Limb (tissue), 2 donors: Measurements from ENCODE around the gene TMEM165.
A peak's percentile ranks its signal among the peaks of the same experiment; 100 is the strongest.

Source experiments
- DNase-seq, 2 donors: peaks; one replicate each; pipeline ENCODE4 v3.0.0-alpha.2; 2016; ENCODE audit errors: extremely low spot score in 2 of 2

TMEM165 gene

DNA sequence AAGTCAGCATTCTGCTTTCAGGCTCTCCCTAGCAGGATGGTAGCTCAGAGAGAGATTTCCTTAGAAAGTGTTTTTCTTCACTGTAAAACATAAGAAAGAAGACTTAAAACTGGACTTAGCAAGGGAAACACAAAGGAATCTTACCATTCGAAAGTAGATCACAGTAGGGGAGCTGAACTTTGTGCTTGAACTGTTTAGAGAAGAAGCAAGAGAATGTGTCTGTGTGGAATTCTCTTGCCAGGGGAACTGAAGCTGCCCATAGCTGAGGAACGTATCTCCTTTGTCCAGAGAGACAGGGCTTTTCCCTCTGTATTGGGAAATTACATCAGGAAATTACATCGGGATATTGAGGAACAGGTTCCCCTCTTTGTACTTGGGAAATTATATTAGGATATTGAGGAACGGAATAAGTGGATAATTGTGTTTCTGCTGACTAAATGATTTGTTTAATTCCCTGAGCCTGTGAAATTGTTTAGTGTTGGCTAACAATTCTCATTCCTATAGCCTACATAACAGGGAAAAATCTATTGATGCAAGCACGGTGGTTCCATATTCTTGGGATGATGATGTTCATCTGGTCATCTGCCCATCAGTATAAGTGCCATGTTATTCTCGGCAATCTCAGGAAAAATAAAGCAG lies 28.6 kb upstream of the TMEM165 start:
- DNase-seq: no peak

DNA sequence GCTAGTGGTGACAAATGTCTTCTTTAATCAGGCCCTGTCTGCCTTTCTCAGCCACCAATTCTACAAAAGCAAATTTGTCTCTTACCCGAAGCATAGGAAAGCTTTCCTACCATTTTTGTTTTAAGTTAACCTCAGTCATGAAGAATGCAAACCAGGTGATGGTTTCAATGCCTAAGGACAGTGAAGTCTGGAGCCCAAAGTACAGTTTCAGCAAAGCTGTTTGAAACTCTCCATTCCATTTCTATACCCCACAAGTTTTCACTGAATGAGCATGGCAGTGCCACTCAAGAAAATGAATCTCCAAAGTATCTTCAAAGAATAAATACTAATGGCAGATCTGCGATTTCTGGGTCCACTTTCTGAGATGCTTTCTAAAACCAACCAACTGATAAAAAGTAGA lies 25.8 kb upstream of the TMEM165 start:
- DNase-seq: no peak

DNA sequence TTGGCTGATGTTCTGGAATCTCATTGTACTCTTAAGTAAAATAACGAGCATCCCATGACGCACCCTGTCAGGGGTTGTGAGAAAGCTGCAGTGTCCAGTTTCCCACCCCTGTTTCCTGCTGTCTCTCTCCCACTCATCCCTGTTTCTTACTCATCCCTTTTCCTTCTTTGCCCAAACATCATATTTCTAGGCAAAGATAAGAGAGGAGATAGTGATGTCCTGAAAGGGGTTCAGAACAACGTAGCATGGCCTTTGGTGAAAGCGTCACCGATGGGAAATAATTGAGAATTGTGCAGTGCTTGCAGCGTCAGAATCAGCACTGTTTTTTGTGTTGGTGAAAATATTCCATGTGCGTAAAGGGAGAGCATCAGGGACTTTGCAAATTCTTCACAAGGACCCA lies 23.5 kb upstream of the TMEM165 start:
- DNase-seq: no peak

DNA sequence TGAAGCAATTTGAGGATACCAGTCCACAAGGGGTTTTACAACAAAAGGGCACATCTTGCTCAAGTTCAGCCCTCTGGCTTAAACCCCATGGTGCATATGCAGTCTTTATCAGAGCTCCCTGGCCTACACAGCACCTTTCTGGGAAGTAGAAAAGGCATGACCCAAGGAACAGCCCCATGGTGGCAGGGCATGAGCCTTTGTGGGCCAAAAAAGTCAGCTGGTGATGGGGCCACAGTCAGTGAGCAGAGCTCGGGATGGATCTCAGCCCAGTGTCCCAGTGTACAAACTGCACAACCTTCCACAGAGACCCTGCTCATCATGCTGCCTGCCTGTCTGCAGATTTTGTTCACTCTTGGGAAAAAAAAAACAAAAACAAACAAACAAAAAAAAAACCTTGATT lies 22.3 kb upstream of the TMEM165 start:
- no peak for DNase-seq

DNA sequence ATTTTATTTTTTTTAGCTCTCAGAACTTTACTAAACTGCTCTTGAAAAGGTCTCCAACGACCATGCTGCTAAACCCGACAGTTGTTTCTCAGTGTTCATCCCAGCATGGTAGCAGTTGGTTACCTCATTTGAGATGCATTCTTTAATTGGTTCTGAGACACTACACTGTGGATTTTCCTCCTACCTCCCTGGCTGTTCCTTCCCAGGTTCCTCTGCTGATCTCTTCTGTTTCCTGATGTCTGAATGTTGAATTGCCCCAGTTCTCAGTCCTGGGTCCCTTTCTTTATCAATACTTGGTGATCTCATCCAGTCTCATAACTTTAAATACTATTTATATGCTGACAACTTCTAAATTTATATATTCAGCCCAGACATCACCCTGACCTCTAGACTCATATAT lies 19.1 kb upstream of the TMEM165 start:
- DNase-seq: no peak

DNA sequence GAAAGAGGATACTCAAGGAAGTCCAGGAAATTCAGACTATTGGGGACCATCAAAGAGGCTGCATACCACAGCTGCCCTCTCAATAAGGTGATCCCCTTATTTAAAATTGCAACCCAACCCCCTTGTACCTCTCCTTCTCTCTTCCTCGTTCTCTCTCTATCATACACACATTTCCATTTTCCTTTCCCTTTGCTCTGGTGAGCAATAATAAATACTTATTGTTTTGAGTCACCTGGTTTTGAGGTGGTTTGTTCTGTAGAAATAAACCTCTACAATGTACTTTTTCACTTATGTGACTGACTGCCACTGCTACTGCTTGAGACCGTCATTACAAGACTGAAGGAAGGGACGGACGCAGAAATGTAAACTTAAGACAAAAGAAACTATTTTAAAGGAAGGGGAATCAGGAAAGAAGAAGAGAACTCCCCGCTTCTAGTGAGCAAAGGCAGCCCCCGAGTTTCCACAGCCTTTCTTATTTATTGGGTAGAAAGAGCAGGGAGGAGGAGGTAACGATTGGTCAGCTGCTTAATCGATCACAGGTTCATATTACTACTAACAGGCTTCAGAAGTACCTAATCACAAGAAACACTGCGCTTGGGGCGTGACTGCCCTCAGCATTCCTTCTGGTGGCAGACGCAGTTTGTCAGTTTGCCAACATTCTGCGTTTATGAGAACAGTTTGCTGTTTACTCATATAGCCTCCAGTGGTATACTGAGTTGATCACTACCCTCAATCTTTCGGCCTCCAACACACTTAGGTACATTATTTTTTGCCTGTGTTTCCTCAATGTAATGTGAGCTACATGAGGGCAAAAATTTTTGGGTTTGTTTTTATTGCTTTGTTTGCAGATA lies 16.9 kb upstream of the TMEM165 start:
- no peak for DNase-seq

DNA sequence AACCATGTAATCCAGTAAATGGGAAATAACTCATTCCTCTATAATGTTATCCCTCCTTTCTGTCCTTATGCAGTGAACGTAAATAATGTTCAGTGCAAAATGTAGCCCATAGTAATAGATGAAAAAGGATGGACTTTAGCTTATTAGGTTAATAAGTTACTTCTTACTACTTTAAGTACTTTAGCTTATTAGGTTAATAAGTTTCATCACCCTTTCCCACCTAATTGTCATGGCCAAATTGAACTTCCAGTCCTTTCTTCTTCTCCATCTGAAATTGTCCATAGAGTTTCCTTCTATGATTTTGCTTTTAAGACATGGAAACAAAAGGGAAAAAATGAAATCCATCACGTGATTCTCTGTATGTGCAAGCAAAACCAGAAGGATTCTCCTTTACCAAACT lies 15.2 kb upstream of the TMEM165 start:
- no peak for DNase-seq

DNA sequence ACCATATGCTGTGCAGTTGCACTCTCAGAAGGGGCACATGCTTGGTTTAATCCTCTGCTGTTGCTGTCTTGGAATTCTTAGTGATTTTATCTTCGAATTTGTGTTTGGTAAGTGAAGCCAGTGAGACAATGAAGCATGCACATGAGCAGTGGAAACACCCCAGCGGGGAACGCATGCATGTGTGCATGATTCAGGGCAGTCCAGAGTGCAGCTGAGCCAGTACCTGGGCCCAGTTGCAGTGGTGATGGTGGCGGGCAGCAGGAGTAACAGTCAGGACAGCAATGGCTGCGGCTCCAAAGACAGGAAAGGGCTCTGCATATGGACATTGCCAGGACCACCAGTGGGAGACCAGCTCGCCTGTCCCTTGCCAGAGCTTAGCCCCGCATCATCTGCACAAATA lies 14.3 kb upstream of the TMEM165 start:
- no peak for DNase-seq

DNA sequence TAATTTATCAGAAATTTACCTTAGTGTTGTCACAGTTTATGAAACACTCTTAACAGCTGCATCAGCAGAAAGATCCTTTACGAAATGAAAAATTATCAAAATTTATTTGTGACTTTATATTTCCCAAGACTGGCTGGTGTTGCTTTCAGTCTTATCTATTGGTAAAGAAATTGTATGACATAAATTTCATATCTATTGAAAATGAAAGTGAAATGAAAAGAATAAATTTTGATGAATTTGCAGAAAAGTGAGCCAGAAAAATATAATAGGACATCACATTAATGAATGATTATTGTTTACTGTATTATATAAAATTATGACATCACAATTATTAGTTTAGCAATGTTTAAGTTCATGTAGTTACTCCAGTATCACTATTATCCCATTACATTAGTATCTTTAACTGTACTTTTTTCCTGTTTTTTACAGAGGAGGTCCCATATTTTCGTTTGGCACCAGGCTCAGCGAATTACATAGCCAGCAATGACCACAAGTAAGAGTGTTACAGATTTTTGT lies 13.2 kb upstream of the TMEM165 start:
- DNase-seq: no peak

DNA sequence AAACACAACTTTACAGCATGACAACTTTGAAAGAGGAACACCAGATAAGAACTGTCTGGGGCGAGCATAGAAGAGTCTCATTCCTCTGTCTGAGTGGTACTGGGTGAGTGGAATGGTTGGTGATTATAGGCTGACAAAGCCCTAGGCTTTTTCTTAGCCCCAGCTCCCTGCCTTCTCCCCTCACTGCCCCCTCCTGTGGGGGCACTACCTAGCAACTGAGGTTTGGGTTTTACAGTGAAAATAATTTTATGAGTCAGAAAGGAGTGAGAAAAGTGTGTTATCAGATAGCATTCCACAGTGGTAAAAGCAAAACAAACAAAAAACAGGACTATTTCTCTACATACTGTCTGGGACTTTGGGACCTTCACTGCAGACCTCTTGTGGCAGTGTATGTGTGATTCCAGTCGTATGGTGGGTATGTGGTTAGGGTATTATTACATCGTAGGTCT lies 10.5 kb upstream of the TMEM165 start:
- DNase-seq: no peak

DNA sequence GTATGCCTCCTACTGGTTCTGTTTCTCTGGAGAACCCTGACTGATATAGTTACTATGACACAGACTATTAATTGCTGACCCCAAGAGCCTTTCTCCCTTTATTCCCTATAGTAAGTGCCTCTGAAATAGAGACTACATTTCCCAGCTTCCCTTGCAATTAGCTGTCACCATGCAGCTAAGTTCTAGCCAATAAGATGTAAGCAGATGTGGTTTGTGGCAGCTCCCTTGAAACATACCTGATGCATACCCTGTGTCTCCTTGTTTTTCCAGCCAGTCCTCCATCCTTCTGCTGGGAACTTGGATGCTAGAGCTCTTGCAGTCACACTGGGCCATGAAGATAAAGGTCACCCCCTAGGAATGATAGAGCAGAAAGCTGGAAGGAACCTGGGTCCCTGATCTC lies 9.7 kb upstream of the TMEM165 start:
- no peak for DNase-seq

DNA sequence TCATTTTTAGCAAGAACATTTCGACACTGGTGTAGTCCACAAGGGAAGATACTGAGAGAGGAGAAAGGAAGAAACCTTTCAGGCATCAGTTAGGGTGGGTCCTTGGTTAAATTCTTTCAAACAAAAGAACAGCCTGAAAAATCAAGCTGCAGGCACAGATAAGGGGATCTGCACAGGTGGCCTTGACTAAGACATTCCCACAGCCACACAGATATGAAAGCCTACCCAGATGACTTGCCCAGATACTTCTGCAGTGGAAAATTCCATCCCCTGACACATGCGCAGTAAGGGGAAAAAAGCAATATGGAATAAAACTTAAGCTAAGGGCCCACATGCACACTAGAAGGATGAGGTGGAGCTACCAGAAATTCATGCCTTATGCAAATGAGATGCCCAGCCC lies 8.9 kb upstream of the TMEM165 start:
- no peak for DNase-seq

DNA sequence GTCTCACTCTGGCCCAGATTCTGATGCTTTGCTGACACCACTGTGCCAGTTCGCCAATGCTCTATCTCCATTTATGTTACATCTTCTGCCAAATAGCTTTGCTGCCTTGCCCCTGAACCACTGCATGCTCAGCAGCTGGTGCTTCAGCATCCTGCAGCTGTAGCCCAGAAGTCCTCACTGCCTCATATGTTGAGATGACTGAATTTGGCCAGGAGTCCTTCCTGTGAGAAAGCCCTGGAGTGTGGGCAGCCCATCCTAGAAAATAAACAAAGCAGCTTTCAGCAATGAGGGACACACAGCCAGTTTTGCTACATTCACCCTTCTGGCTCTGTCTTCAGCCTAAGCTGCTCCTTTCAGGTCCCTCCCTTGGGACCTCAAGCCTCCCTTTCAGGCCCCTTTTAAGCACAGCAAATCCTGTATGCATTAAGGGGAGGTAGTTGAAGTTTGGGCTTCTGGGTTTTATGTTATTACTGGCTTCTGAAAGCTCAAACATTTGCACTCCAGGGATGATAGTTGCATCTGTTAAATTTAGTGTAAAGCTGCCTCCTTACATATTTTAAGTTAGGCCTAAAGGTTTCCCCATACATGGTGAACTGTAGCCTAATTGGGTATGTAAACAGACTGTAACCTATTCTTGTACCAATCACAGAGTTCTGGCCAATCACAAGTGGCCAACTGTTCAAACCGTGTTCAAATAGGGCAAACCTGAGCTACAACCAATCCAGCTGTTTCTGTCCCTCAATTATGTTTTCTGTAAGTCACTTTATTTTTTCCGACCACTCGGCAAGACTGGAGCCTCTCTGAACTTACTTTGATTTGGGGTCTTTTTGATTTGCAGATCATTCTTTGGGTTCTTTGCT lies 2.1 kb upstream of the TMEM165 start:
- no peak for DNase-seq

DNA sequence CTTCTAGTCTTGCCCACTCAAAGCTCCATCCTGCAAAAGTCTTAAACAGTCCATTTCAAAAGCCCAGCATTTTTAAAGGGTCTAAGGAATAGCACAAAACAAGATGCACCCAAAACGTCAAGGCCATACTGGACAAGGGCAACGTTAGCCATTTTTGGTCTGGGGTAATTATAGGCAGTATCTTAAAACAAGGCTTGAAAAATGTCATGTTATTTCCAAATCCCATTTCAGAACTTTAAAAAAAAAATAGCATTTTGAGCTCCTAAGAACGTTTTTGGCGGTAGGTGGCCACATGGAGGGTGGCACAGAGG lies 584 bp upstream of the TMEM165 start:
- DNase-seq: no peak

DNA sequence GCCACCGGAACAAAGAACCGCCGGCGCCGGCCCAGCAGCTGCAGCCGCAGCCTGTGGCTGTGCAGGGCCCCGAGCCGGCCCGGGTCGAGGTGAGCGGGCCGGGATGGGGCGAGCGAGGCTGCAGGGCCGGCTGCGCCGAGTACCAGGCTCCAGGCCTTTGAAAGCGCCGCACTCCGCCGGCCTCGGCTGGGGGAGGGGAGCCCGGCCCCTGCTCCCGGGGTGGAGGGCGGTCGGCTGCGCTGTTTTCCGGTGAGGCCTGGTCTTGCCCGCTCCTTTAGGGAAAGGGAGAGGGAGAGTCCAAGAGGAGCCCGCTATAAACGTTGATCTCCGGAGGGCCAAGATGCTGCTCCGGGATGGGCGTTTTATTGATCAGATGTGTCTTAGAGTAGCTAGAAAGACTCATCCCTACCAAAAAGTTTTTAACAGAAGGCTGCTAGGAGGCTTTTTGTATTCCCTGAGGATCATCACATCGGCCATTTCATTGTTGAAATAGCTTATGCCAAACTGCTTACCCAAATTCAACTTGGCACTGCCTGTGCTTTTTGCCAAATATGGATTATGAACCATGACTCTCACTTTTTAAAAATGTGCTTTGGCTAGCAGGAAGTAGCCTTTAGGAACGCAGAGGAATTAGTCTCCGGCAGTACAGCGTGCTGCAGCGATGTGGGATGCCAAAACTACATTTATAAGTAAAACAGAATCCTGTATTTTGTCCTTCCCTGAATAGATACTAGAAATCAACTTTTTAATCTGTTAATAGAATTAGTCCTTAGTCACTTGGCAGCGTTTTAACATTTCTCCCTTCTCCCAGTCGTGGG lies 760 bp downstream of the TMEM165 start:
- DNase-seq: peak; percentile 52 to 83

DNA sequence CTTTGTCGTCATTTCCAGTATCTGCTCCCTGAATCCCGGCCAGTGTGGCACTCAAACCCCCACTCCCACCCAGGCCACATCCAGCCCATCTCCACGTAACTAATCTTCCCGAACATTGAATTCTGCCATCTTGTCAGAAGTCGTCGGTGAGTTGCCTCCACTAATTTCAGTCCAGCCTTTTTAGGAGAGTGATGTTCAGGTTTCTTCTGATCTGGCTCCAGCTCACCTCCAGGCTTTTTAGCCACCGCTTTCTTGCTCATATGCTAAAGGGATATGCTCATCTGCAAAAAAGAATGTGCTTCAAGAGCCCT lies 1.3 kb downstream of the TMEM165 start:
- peak in 1 of 2 donors; percentile 47 for DNase-seq

DNA sequence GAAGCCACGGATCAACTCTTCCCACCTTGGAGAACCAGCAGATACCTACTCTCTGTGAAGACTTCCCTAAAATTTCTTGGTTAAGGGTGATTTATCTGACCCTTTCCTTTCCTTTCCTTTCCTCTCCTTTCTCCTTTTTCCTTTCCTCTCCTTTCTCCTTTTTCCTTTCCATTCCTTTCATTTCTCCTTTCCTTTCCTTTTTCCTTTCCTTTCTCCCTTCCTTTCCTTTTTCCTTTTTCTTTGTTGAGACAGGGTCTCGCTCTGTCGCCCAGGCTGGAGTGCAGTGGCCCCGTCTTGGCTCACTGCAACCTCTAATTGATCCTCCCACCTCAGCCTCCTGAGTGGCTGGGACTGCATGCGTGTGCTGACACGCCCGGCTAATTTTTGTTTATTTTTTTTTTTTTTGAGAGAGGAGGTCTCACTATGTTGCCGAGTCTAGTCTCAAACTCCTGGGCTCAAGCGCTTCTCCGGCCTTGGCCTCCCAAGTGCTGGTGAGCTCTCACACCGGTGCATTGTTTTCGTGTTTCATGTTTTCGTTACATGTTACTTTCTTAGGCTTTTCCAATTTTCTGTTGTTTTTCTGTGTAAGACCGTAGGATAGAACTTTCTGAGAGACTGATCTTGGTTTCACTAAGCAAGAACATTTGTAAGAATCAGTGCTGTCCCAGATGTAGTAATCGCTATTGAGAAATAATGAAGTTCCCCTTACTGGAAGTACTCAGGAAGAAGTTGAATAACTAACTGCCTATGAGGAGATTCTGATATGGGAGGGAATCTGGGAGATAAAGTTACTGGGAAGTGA lies 2.0 kb downstream of the TMEM165 start:
- no peak for DNase-seq

DNA sequence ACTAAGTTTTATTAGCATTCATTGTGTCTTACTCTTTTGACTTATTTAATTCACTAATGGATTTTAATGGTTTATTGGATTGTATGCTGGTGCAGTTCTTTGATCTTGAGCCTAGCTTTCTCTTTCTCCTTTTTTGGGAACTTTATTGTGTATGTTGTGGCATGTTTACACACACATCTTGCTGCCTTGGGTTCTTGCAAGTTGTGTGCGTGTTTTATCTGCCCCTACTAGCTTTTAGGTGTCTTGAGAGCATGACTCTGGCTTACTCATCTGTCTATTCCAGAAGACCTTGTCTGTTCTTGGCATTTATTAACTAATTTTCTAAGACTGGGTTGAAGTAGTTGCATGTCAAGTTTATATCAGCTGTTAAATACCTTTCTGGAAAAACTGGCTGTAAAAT lies 2.7 kb downstream of the TMEM165 start:
- no peak for DNase-seq

DNA sequence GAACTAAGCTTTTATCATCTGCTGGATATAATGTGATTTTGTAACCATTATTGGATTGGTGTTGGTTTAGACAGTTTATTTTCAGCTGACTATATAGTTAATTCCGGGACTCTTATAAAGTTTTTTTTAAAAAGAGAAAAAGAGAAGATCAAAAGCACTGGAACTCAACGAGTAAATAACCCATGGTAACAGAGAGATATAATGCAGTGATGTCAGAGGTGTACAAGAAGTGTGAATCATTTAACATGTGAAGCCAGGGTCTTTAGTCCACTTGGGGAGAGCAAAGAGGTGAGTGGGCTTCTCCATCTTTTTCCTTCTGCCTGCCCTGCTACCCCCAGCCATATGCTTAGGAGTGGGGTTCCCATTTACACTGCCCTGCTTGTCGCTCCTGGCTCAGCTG lies 3.2 kb downstream of the TMEM165 start:
- no peak for DNase-seq

DNA sequence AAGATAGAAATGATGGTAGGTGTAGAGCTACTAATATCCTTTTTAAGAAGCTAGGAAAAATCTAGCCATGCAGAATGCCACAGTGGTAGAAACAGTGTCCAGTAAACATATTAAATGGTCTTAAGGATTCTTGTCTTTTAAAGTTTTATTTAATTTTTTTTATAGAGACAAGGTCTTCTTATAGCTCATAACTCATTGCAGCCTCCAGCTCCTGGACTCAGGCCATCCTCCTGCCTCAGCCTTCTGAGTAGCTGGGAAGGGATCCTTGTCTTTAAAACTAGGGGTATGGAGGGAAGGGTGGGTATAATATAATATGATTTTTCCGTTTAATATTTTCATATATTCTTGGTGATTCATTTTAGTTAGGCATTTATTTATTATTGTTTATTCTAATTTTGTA lies 3.8 kb downstream of the TMEM165 start:
- DNase-seq: no peak

DNA sequence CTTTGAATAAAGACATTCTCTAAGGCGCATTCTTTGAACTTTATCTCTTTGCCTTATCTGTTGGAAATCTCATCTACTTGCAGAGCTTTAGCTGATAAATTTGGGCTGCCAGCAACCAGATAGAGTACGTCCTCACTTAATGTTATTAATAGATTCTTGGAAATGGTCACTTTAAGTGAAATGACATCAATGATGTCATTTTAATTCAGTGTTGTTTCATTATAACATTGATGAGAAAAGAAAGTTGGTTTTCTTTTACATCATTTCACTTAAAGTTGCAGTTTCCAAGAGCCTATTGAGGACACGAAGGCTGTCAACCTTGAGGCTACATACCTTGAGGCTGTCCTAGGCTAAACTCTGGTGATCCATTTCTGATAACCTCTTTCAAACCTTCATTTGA lies 9.3 kb downstream of the TMEM165 start:
- DNase-seq: no peak
